ENCODE results near the gene TCL1A.
"Not testable (repeated sequence)": the region's sequence is repeated elsewhere in the genome, so short reads cannot be mapped to it uniquely, and the experiment has no call there.

TCL1A gene

GRCh38 chr14:95713596-95714371, at the start of gene TCL1A:
Gene TCL1A, minus strand, starts transcription at chr14:95714125. Its CDS starts 59 bp downstream, at chr14:95714066.
- TF ChIP-seq CTCF (IDR thresholded peaks at IDR 0.05; ENCODE audit: extremely low read depth, missing control alignments) = peak; percentile 41
- DNase-seq (ENCODE audit: low spot score) = peak; percentile 87

- not testable (repeated sequence) for DNase-seq (ENCODE audit: low spot score)
Measured at GRCh38 chr14:95763032-95763431, 49.1 kb upstream of the TCL1A start.

- TF ChIP-seq CTCF (IDR thresholded peaks at IDR 0.05; ENCODE audit: extremely low read depth, missing control alignments) = no peak
- no peak for DNase-seq (ENCODE audit: low spot score)
Measured at GRCh38 chr14:95761436-95761835, 47.5 kb upstream of the TCL1A start.

GRCh38 chr14:95760596-95760995, 46.7 kb upstream of the TCL1A start:
- no peak for DNase-seq (ENCODE audit: low spot score)
- no peak for TF ChIP-seq CTCF (IDR thresholded peaks at IDR 0.05; ENCODE audit: extremely low read depth, missing control alignments)

GRCh38 chr14:95759941-95760340, 46.0 kb upstream of the TCL1A start:
- no peak for DNase-seq (ENCODE audit: low spot score)
- no peak for TF ChIP-seq CTCF (IDR thresholded peaks at IDR 0.05; ENCODE audit: extremely low read depth, missing control alignments)

- TF ChIP-seq CTCF (IDR thresholded peaks at IDR 0.05; ENCODE audit: extremely low read depth, missing control alignments) = no peak
- no peak for DNase-seq (ENCODE audit: low spot score)
Measured at GRCh38 chr14:95758331-95758730, 44.4 kb upstream of the TCL1A start.

GRCh38 chr14:95756751-95757150, 42.8 kb upstream of the TCL1A start:
- DNase-seq (ENCODE audit: low spot score) = no peak
- no peak for TF ChIP-seq CTCF (IDR thresholded peaks at IDR 0.05; ENCODE audit: extremely low read depth, missing control alignments)

- no peak for DNase-seq (ENCODE audit: low spot score)
- no peak for TF ChIP-seq CTCF (IDR thresholded peaks at IDR 0.05; ENCODE audit: extremely low read depth, missing control alignments)
Measured at GRCh38 chr14:95756127-95756526, 42.2 kb upstream of the TCL1A start.

Measured in GM20000 (cell line).